Head of caudate nucleus (tissue), 42 donors: Measurements from ENCODE around the gene THTPA.

Source experiments
- DNase-seq, 42 donors: peaks; one replicate each; pipeline versions ENCODE4 v3.0.0 to v3.0.0-alpha.2; 2020 to 2021; ENCODE audit warnings: mixed read lengths in 7 of 42
- intact Hi-C: fragments of 100-400 bp; cut with DNase I; formaldehyde crosslinking; loops from one replicate; pipeline ENCODE4 v1.15.0; 2022

THTPA gene

GRCh38 chr14:23561873-23562821, 6.1 kb downstream of the THTPA start:
- DNase-seq: peak in 2 of 42 donors; percentile 25 to 28
- intact Hi-C loops: loop anchor here (2.0 kb wide), 1 partner anchor 85 kb away; no protein-coding TSS in a partner anchor

GRCh38 chr14:23562822-23563472, 6.9 kb downstream of the THTPA start:
- peak in 34 of 42 donors; percentile 53 to 86 (median 70) for DNase-seq
- intact Hi-C loops: loop anchor here (2.0 kb wide), 1 partner anchor 86 kb away; no protein-coding TSS in a partner anchor

GRCh38 chr14:23563473-23564180, 7.6 kb downstream of the THTPA start:
- DNase-seq: peak in 1 of 42 donors; percentile 2
- intact Hi-C loops: loop anchor here (2.0 kb wide), 1 partner anchor 87 kb away; no protein-coding TSS in a partner anchor

GRCh38 chr14:23564181-23564812, 8.2 kb downstream of the THTPA start:
- intact Hi-C loops: no loop called here
- peak in 2 of 42 donors; percentile 5 to 23 for DNase-seq

GRCh38 chr14:23564876-23565275, 8.8 kb downstream of the THTPA start:
- no peak for DNase-seq
- intact Hi-C loops: no loop called here

- intact Hi-C loops: no loop called here
- peak in 1 of 42 donors; percentile 1 for DNase-seq
Measured at GRCh38 chr14:23565626-23566025, 9.6 kb downstream of the THTPA start.

- DNase-seq: peak in 5 of 42 donors; percentile 5 to 28 (median 28)
Measured at GRCh38 chr14:23566112-23566777, 10.2 kb downstream of the THTPA start.

GRCh38 chr14:23566778-23567185, 10.7 kb downstream of the THTPA start:
- peak in 2 of 42 donors; percentile 3 to 4 for DNase-seq
- intact Hi-C loops: no loop called here

More at GRCh38 chr14:23566112-23566777, 10.2 kb downstream of the THTPA start:
- intact Hi-C loops: no loop called here

- intact Hi-C loops: no loop called here
- DNase-seq: peak; percentile 59 to 91 (median 81)
Measured at GRCh38 chr14:23567186-23568020, 11.3 kb downstream of the THTPA start, which contains the start of gene AP1G2. AP1G2 (minus strand) TSS chr14:23567791; CDS start chr14:23567314, 477 bp downstream.

- DNase-seq: peak in 36 of 42 donors; percentile 42 to 92 (median 72)
- intact Hi-C loops: no loop called here
Measured at GRCh38 chr14:23568021-23568599, 12.0 kb downstream of the THTPA start.

GRCh38 chr14:23568600-23569331, 12.7 kb downstream of the THTPA start:
- DNase-seq: peak in 16 of 42 donors; percentile 5 to 66 (median 48)
- intact Hi-C loops: no loop called here

GRCh38 chr14:23569443-23570151, 13.5 kb downstream of the THTPA start:
- peak in 41 of 42 donors; percentile 52 to 96 (median 82) for DNase-seq
- intact Hi-C loops: no loop called here

- DNase-seq: peak in 7 of 42 donors; percentile 3 to 40 (median 20)
- intact Hi-C loops: no loop called here
Measured at GRCh38 chr14:23570806-23571483, 14.9 kb downstream of the THTPA start.

- intact Hi-C loops: no loop called here
- DNase-seq: peak in 8 of 42 donors; percentile 4 to 39 (median 26)
Measured at GRCh38 chr14:23571701-23572523, 15.8 kb downstream of the THTPA start.
